Keratinocyte (primary cell): Measurements from ENCODE around the gene SCYGR8. TPM values are rescaled to one million over a fixed set of nuclear protein-coding genes. Genes with fewer than 3 reads are reported as not detected.

Source experiments
- DNase-seq: peaks from one replicate; pipeline ENCODE4 v3.0.0-alpha.2; 2011; ENCODE audit warnings: low read depth, missing footprints, low spot score
- FAIRE-seq: peaks from 2 replicates; lab custom pipeline; 2011; peaks lifted over from hg19 to GRCh38; lab: Jason Lieb, UNC
- H2AFZ ChIP-seq: 2 replicates; pipeline ENCODE4 v1.6.0; 2012; ENCODE audit warnings: low read length, control low read depth, inconsistent platforms; ENCODE audit not compliant: control insufficient read depth
- H3K27ac ChIP-seq: 2 replicates; pipeline ENCODE4 v1.5.1; 2011; ENCODE audit warnings: low read length; ENCODE audit not compliant: control insufficient read depth, insufficient read depth
- H3K27me3 ChIP-seq: 3 replicates; pipeline ENCODE4 v1.6.0; 2011; ENCODE audit warnings: low read length; ENCODE audit not compliant: control insufficient read depth, insufficient read depth; ENCODE audit errors: extremely low read depth
- H3K36me3 ChIP-seq, 2 experiments: 2 replicates in 1 of 2; 3 replicates in 1 of 2; pipeline ENCODE4 v1.5.1; 2011; ENCODE audit warnings: low read length in 2 of 2, mild to moderate bottlenecking in 1 of 2; ENCODE audit not compliant: control insufficient read depth in 2 of 2, insufficient read depth in 2 of 2; ENCODE audit errors: extremely low read depth in 1 of 2
- H3K4me1 ChIP-seq: 3 replicates; pipeline ENCODE4 v1.5.1; 2011; ENCODE audit warnings: low read length; ENCODE audit not compliant: control insufficient read depth, insufficient read depth; ENCODE audit errors: extremely low read depth
- H3K4me2 ChIP-seq: 3 replicates; pipeline ENCODE4 v1.6.0; 2011; ENCODE audit warnings: low read depth, low read length; ENCODE audit not compliant: control insufficient read depth, insufficient read depth; ENCODE audit errors: extremely low read depth
- H3K4me3 ChIP-seq, 3 experiments: fragments of 200-600 bp in 1 of 3; sonication (generic) in 1 of 3; 2 replicates in 2 of 3; 3 replicates in 1 of 3; pipeline ENCODE4 v1.5.1; 2011 to 2016; ENCODE audit warnings: low read length in 3 of 3, mild to moderate bottlenecking in 3 of 3, control low read depth in 2 of 3, inconsistent platforms in 1 of 3, low read depth in 1 of 3, mixed read lengths in 1 of 3, mixed run types in 1 of 3, moderate library complexity in 1 of 3; ENCODE audit not compliant: control insufficient read depth in 2 of 3, insufficient read depth in 2 of 3; ENCODE audit errors: extremely low read depth in 1 of 3
- H3K79me2 ChIP-seq: 2 replicates; pipeline ENCODE4 v1.6.0; 2012; ENCODE audit warnings: low read length; ENCODE audit not compliant: control insufficient read depth, insufficient read depth
- H3K9ac ChIP-seq: 3 replicates; pipeline ENCODE4 v1.6.0; 2011; ENCODE audit warnings: low read length; ENCODE audit not compliant: control insufficient read depth, insufficient read depth; ENCODE audit errors: extremely low read depth
- H3K9me1 ChIP-seq: 3 replicates; pipeline ENCODE4 v1.6.0; 2011; ENCODE audit warnings: low read length; ENCODE audit not compliant: control insufficient read depth, insufficient read depth; ENCODE audit errors: extremely low read depth
- H3K9me3 ChIP-seq: 2 replicates; pipeline ENCODE4 v1.5.1; 2012; ENCODE audit warnings: low read depth, low read length; ENCODE audit not compliant: control insufficient read depth
- H4K20me1 ChIP-seq: 3 replicates; pipeline ENCODE4 v1.6.0; 2011; ENCODE audit warnings: low read length; ENCODE audit not compliant: control insufficient read depth, insufficient read depth; ENCODE audit errors: extremely low read depth
- EZH2 ChIP-seq: IDR thresholded peaks from one replicate; pipeline ENCODE4 v1.6.1; 2012; ENCODE audit warnings: inconsistent platforms, mild to moderate bottlenecking, low read length, moderate library complexity
- dilution Hi-C: fragments of 300-500 bp; cut with MboI; formaldehyde crosslinking; loops from one replicate; pipeline ENCODE4 v1.7.0; 2020; ENCODE audit warnings: low sequenced_read_pairs; ENCODE audit not compliant: extremely low pct_ligation_motif_present
- polyA plus RNA-seq, 5 experiments: library from polyadenylated mRNA; depleted of rRNA in 3 of 5; stranded (reverse) in 3 of 5; stranded (forward) in 1 of 5; unstranded in 1 of 5; fragments of >200 nt; gene quantifications; 1 replicate in 1 of 5; 2 replicates in 3 of 5; 3 replicates in 1 of 5; pipeline versions ENCODE4 v1.2.1 to v1.2.3, GENCODE V29; 2011 to 2012; ENCODE audit warnings: missing spikeins in 2 of 5, low read depth in 1 of 5, low replicate concordance in 1 of 5
- TF ChIP-seq, protein P1 (sequence below), 3 experiments: IDR thresholded peaks in 1 of 3; conservative IDR thresholded peaks in 1 of 3; optimal IDR thresholded peaks in 1 of 3; 2 replicates in 2 of 3; 3 replicates in 1 of 3; pipeline versions ENCODE3 to v1.5.1; 2011; ENCODE audit warnings: low read length in 3 of 3, mild to moderate bottlenecking in 3 of 3, moderate library complexity in 2 of 3, control low read depth in 1 of 3, inconsistent platforms in 1 of 3; ENCODE audit not compliant: insufficient read depth in 2 of 3; ENCODE audit errors: extremely low read depth in 1 of 3

The SCYGR8 gene
- polyA plus RNA-seq, 1 donor (not counting 4 experiments of a cell fraction or from before 2014, with no cell fraction given), result not detected

DNA sequence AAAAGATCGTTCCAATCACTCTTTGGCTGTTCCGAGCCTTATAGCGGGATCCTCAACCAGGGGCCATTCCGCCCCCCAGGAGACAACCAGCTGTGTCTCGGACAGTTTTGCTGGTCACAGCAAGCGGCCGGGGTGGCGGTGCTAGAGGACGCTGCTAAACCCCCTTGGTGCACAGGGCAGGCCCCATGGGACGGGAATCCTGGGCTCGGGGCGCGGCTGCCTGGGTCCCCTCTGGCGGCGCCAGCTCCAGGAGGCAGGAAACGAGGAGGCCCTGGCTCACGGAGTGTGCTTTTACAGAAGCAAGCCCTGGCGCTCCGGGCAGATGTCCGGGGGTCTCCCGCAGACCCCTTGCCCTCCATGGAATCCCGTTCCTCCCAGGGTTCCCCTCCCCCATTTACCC is 22.1 kb downstream of the SCYGR8 start:
- TF ChIP-seq, protein P1, sequence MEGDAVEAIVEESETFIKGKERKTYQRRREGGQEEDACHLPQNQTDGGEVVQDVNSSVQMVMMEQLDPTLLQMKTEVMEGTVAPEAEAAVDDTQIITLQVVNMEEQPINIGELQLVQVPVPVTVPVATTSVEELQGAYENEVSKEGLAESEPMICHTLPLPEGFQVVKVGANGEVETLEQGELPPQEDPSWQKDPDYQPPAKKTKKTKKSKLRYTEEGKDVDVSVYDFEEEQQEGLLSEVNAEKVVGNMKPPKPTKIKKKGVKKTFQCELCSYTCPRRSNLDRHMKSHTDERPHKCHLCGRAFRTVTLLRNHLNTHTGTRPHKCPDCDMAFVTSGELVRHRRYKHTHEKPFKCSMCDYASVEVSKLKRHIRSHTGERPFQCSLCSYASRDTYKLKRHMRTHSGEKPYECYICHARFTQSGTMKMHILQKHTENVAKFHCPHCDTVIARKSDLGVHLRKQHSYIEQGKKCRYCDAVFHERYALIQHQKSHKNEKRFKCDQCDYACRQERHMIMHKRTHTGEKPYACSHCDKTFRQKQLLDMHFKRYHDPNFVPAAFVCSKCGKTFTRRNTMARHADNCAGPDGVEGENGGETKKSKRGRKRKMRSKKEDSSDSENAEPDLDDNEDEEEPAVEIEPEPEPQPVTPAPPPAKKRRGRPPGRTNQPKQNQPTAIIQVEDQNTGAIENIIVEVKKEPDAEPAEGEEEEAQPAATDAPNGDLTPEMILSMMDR (optimal IDR thresholded peaks at IDR 0.05 in 1 of 3, IDR thresholded peaks at IDR 0.05 in 1 of 3, conservative IDR thresholded peaks at IDR 0.05 in 1 of 3; ENCODE audit: extremely low read depth in 1 of 3, insufficient read depth in 2 of 3, low read length in 3 of 3), result no peak
- Histone ChIP-seq H3K9ac (no peak overlapping the region), H3K4me1 (no peaks in the 10 kb centered on the region), H3K9me1 (no peaks in the 10 kb centered on the region), H3K36me3 (no peaks in the 10 kb centered on the region), H3K9me3 (no peaks in the 10 kb centered on the region), H4K20me1 (no peaks in the 10 kb centered on the region), H3K4me3 (no peak overlapping the region), H3K27ac (no peak overlapping the region), H3K27me3 (no peaks in the 10 kb centered on the region), H3K4me2 (no peak overlapping the region), H2AFZ (no peak overlapping the region), H3K79me2 (no peaks in the 10 kb centered on the region)
- dilution Hi-C loops, result no loop called here
- FAIRE-seq (no peak), DNase-seq (no peak)

GRCh38 chr2:227772197-227772661 is 26.5 kb downstream of the SCYGR8 start:
- H2AFZ ChIP-seq, result no peak overlapping the region
- dilution Hi-C loops, result no loop called here
- H3K4me1 ChIP-seq, result no peaks in the 10 kb centered on the region
- no peak overlapping the region for H3K4me3 ChIP-seq
- no peak overlapping the region for H3K9ac ChIP-seq
- DNase-seq (no peak), FAIRE-seq (no peak)
- H3K27me3 ChIP-seq, result no peaks in the 10 kb centered on the region
- H3K9me3 ChIP-seq, result no peaks in the 10 kb centered on the region
- no peaks in the 10 kb centered on the region for H4K20me1 ChIP-seq
- H3K27ac ChIP-seq, result no peak overlapping the region
- H3K79me2 ChIP-seq, result no peaks in the 10 kb centered on the region
- no peaks in the 10 kb centered on the region for H3K36me3 ChIP-seq
- H3K9me1 ChIP-seq, result no peaks in the 10 kb centered on the region
- TF ChIP-seq EZH2, result no peak
- TF ChIP-seq, protein P1 (optimal IDR thresholded peaks at IDR 0.05 in 1 of 3, IDR thresholded peaks at IDR 0.05 in 1 of 3, conservative IDR thresholded peaks at IDR 0.05 in 1 of 3; ENCODE audit: extremely low read depth in 1 of 3, insufficient read depth in 2 of 3, low read length in 3 of 3), result no peak
- H3K4me2 ChIP-seq, result no peak overlapping the region
